Psoas muscle (tissue), 8 donors: Measurements from ENCODE around the gene UTP4. TPM values are rescaled to one million over a fixed set of nuclear protein-coding genes. Genes with fewer than 3 reads are reported as not detected.

Source experiments
- ATAC-seq, 4 donors: fragments of 200-7000 bp; cut with Tn5 transposase; one replicate each; pipeline ENCODE4 v1.9.1; 2020; ENCODE audit warnings: moderate library complexity in 3 of 4, mild to moderate bottlenecking in 2 of 4
- DNase-seq, 2 donors: peaks; one replicate each; pipeline ENCODE4 v3.0.0-alpha.2; 2020
- H3K27ac ChIP-seq: fragments of 200-600 bp; one replicate; pipeline ENCODE4 v1.8.0; 2022
- H3K27me3 ChIP-seq, 3 donors: fragments of 200-600 bp in 1 of 3; one replicate each; pipeline versions ENCODE4 v1.6.1 to v1.8.0; 2013 to 2022; ENCODE audit warnings: low read length in 2 of 3, mild to moderate bottlenecking in 2 of 3, moderate library complexity in 1 of 3; ENCODE audit not compliant: insufficient read depth in 3 of 3
- H3K36me3 ChIP-seq, 2 donors: fragments of 200-600 bp in 1 of 2; one replicate each; pipeline versions ENCODE4 v1.6.1 to v1.8.0; 2013 to 2022; ENCODE audit warnings: low read depth in 1 of 2, mild to moderate bottlenecking in 1 of 2, moderate library complexity in 1 of 2; ENCODE audit not compliant: insufficient read depth in 1 of 2
- H3K4me1 ChIP-seq: fragments of 200-600 bp; one replicate; pipeline ENCODE4 v1.8.0; 2022
- H3K4me3 ChIP-seq: fragments of 200-600 bp; one replicate; pipeline ENCODE4 v1.8.0; 2022; ENCODE audit warnings: mild to moderate bottlenecking
- H3K9me3 ChIP-seq: fragments of 200-600 bp; one replicate; pipeline ENCODE4 v1.8.0; 2022
- WGBS, 3 donors: extraction: QIAGEN DNeasy Blood & Tissue Kit; methylation state at CpG; one replicate each; pipeline versions ENCODE4 v1.1.6 to v1.1.7; 2013; 5-methylcytosine and 5-hydroxymethylcytosine counted together
- intact Hi-C, 2 donors: fragments of 100-400 bp; cut with DNase I; formaldehyde crosslinking; loops; one replicate each; pipeline versions ENCODE4 v1.11.0 to v1.14.2; 2022
- long read RNA-seq, 2 donors: library from polyadenylated mRNA; unstranded; transcript quantifications; one replicate each; pipeline ENCODE4 v2.0.0, GENCODE V29; 2021
- polyA plus RNA-seq, 3 donors: library from polyadenylated mRNA; stranded (reverse); fragments of 200-250 nt; gene quantifications; one replicate each; pipeline ENCODE4 v1.2.3, GENCODE V29; 2013
- total RNA-seq, 4 donors: library from RNA; stranded (reverse); fragmentation: NEBNext Ultra II Directional in 2 of 4; extraction: Animal tissue kit (Norgen Biotek cat#: 25700) in 2 of 4; gene quantifications; one replicate each; pipeline versions ENCODE4 v1.2.1 to v1.2.4, GENCODE V29; 2021 to 2023
- TF ChIP-seq, protein P1 (sequence below): fragments of 200-600 bp; IDR thresholded peaks from one replicate; pipeline ENCODE4 v1.8.0; 2022; ENCODE audit warnings: antibody characterized with exemption
- donor health status: healthy with polysubstance abuse.
- donor health status: DM: no; HTN: no; CAD: no; lungs with moderate emphysema.
- donor health status: Bipolar disorder and iron deficiency.
- donor health status: healthy.
- donor health status: DM: yes; HTN: yes; CAD: no.
- donor health status: DM: no; HTN: no; CAD: no.
- donor health status: DM: no; HTN: no; CAD: no.
- donor health status: DM: yes; HTN: yes; CAD: no.

The UTP4 gene
- total RNA-seq (10 to 100 TPM; 38.8 to 85.3 (median 73.1) TPM), polyA plus RNA-seq (100 to 1,000 TPM in 1 of 3 donors, 10 to 100 TPM in 2; 64.9 to 107 (median 75.8) TPM)
- long read RNA-seq, donor 1, transcript UTP4-201 (17 exons, 2,322 nt), result major isoform, 67 of 87 reads
- long read RNA-seq, donor 1, partial matches to known transcripts, result 6 of 87 reads
- long read RNA-seq, donor 1, other reads (novel, unspliced or antisense), result 13 of 87 reads
- long read RNA-seq, donor 2, transcript UTP4-203 (17 exons, 2,186 nt), result minor isoform, 5 of 185 reads
- long read RNA-seq, donor 2, transcript UTP4-201 (17 exons, 2,322 nt), result major isoform, 151 of 185 reads
- long read RNA-seq, donor 2, partial matches to known transcripts, result 5 of 185 reads
- long read RNA-seq, donor 2, other reads (novel, unspliced or antisense), result 23 of 185 reads

DNA sequence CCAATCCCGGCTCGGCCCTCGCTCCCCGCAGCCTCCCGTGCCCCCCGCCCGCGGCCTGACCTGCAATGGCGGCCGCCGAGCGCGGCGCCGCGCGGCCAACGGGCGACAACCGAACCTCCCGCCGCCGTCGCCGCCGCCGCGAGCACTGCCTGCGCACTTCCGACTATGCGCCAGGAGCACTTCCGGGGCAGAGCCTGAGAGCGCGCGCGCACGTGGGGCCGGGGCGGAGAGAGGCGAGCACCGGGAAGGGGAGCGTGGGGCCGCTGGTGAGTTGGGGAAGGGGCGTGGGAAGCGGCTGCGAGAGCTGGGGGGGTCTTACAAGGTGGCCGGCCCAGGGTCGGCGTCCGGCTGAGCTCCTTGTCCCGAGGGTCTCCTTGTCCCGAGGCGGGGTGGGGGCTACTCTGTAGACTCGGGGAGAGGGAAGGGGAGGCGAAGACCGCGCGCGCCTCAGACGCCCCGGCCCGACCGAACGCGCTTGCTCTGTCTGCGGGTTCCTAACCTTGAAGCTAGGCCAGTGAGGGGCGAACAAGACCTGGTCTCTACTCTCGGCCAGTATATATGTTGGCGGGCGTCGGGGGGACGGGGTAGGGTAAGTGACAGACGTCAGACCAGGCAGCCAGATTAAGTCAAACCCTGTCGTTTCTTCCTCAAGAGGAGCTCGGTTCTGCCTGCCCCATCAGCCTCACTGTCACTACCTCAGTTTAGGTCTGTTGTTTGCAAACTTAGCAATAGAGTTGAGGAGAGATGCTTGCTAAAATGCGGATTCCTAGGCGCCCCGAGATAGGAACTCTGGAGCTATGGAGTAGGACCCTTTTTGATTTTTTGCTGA lies at the start of gene UTP4, which contains the start of gene CHTF8:
Gene UTP4, plus strand, starts transcription at position 226 of the 829 bp plus-strand sequence. CDS start 811 bp downstream, outside the sequence.
Gene CHTF8, minus strand, starts transcription at position 165 of the 829 bp plus-strand sequence. CDS start 11,130 bp downstream, outside the sequence.
- peaks cover 17% of the 10 kb centered on the region for H3K4me1 ChIP-seq

DNA sequence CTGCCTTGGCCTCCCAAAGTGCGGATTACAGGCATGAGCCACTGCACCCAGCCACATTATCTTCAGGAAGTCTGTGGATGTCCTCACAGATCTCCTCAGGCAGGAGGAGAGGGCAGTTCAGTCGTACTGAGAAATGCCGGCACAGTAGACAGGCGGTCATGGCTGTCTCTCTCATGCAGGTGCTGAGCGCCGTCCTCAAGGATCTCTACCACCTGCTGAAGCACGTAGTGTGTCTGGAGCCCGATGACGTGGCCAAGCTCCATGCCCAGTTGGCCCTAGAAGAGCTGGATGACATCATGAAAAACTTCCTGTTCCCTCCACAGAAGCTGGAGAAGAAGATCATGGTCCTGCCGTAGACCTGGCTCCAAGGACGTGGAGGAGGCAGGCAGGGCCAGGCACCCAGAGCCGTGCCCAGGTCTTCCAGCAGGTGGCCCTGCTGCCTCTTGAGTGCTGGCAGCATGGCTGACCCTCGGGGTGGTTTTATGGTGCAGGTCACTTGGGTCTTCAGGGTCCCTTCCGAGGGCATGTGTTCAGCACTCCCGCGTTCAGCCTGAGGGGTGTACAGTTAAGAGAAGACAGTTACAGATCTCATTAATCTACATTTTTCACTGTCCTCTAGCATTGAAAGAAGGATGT lies 49.0 kb upstream of the UTP4 start:
- ATAC-seq, result no peak
- no peaks in the 10 kb centered on the region for H3K9me3 ChIP-seq
- H3K4me3 ChIP-seq, result no peak overlapping the region
- WGBS, 3 donors, result 87 to 90% (median 89%) methylated on average over 16 of the region's 16 CpGs
- TF ChIP-seq, protein P1, sequence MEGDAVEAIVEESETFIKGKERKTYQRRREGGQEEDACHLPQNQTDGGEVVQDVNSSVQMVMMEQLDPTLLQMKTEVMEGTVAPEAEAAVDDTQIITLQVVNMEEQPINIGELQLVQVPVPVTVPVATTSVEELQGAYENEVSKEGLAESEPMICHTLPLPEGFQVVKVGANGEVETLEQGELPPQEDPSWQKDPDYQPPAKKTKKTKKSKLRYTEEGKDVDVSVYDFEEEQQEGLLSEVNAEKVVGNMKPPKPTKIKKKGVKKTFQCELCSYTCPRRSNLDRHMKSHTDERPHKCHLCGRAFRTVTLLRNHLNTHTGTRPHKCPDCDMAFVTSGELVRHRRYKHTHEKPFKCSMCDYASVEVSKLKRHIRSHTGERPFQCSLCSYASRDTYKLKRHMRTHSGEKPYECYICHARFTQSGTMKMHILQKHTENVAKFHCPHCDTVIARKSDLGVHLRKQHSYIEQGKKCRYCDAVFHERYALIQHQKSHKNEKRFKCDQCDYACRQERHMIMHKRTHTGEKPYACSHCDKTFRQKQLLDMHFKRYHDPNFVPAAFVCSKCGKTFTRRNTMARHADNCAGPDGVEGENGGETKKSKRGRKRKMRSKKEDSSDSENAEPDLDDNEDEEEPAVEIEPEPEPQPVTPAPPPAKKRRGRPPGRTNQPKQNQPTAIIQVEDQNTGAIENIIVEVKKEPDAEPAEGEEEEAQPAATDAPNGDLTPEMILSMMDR, result no peak
- no peak overlapping the region for H3K27ac ChIP-seq
- no peaks in the 10 kb centered on the region for H3K27me3 ChIP-seq
- DNase-seq, result no peak
- H3K4me1 ChIP-seq, result no peaks in the 10 kb centered on the region
- intact Hi-C loops, result no loop called here
- H3K36me3 ChIP-seq, result peaks cover 0 to 13% of the 10 kb centered on the region in 2 donors

More for the DNA sequence above, at the start of gene UTP4, which contains the start of gene CHTF8:
- Histone ChIP-seq H3K4me3 (peak within 1 kb of the TSS; percentile 94), H3K27me3 (no peaks in the 10 kb centered on the region), H3K9me3 (no peaks in the 10 kb centered on the region), H3K36me3 (peaks cover 0 to 33% of the 10 kb centered on the region in 2 donors), H3K27ac (peak within 1 kb of the TSS; percentile 90)
- peak; percentile 95 to 97 (median 96) for ATAC-seq
- peak; percentile 89 to 94 for DNase-seq
- WGBS, 3 donors, result 1% methylated on average over 49 to 78 of the region's 78 CpGs
- intact Hi-C loops, result loop anchor here in 1 of 2 donors (5.0 kb wide), 1 partner anchor 605 kb away; no protein-coding TSS in a partner anchor
- TF ChIP-seq, protein P1, result no peak

- no peak overlapping the region for H3K4me3 ChIP-seq
- WGBS, 3 donors, result 56 to 75% (median 73%) methylated on average over 2 of the region's 2 CpGs
- no peaks in the 10 kb centered on the region for H3K4me1 ChIP-seq
- TF ChIP-seq, protein P1, result no peak
- no peaks in the 10 kb centered on the region for H3K9me3 ChIP-seq
- no peak overlapping the region for H3K27ac ChIP-seq
- intact Hi-C loops, result no loop called here
- H3K36me3 ChIP-seq, result peaks cover 0 to 13% of the 10 kb centered on the region in 2 donors
- no peak for DNase-seq
- ATAC-seq, result no peak
- no peaks in the 10 kb centered on the region for H3K27me3 ChIP-seq
These were observed 48.2 kb upstream of the UTP4 start for GRCh38 chr16:69084289-69084688.

DNA sequence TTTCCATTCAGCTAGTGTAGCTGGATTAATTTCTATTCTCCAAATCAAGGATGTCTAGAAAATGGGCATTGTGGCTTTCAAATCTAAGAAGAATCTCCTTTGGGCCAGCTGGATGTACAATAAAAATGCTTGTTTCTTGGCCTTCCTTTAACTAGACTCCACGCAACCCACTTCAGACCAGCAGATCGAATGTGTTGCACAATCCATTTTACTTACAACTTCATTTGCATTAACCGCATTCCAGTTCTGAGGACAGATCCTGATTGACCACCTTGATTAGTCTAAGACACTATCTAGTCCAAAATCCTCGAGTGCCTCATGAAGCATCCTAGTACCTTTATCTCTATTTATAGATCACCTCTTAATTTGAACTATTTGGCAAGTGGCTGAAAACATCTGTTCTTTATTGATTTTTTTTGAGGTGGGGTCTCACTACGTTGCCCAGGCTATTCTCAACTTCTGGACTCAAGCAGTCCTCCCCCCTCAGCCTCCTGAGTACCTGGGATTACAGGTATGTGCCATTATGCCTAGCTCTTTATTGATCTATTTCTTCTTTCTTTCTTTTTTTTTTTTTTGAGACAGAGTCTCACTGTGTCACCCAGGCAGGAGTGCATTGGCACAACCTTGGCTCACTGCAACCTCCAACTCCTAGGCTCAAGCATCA lies 47.3 kb upstream of the UTP4 start:
- intact Hi-C loops, result no loop called here
- Histone ChIP-seq H3K4me1 (no peaks in the 10 kb centered on the region), H3K9me3 (no peaks in the 10 kb centered on the region), H3K27me3 (no peaks in the 10 kb centered on the region), H3K27ac (no peak overlapping the region), H3K4me3 (no peak overlapping the region), H3K36me3 (peaks cover 0 to 13% of the 10 kb centered on the region in 2 donors)
- TF ChIP-seq, protein P1, result no peak
- ATAC-seq (no peak), DNase-seq (no peak)
- WGBS, 3 donors, result 86 to 94% (median 92%) methylated on average over 5 of the region's 5 CpGs
